Fibroblast of the aortic adventitia (primary cell): ENCODE data around the gene TBC1D12. TPM values are rescaled to one million over a fixed set of nuclear protein-coding genes. Genes with fewer than 3 reads are reported as not detected.

Source experiments
- DNase-seq: peaks from one replicate; pipeline ENCODE4 v3.0.0-alpha.2; 2010; ENCODE audit warnings: low read depth
- H3K4me3 ChIP-seq: 2 replicates; pipeline ENCODE4 v1.5.1; 2011; ENCODE audit warnings: low read depth, mild to moderate bottlenecking, control low read depth, low read length, moderate library complexity
- total RNA-seq: library from RNA; depleted of rRNA; stranded (reverse); fragments of >200 nt; gene quantifications from 2 replicates; pipeline ENCODE4 v1.2.3, GENCODE V29; 2012; ENCODE audit warnings: low replicate concordance
- TF ChIP-seq, protein P1 (sequence below): IDR thresholded peaks from 2 replicates; pipeline ENCODE4 v1.5.1; 2011; ENCODE audit warnings: mild to moderate bottlenecking, low read length, control low read depth, inconsistent platforms; ENCODE audit not compliant: insufficient read depth

Gene TBC1D12
- 11.8 and 16.5 TPM in 2 replicates for total RNA-seq

DNA sequence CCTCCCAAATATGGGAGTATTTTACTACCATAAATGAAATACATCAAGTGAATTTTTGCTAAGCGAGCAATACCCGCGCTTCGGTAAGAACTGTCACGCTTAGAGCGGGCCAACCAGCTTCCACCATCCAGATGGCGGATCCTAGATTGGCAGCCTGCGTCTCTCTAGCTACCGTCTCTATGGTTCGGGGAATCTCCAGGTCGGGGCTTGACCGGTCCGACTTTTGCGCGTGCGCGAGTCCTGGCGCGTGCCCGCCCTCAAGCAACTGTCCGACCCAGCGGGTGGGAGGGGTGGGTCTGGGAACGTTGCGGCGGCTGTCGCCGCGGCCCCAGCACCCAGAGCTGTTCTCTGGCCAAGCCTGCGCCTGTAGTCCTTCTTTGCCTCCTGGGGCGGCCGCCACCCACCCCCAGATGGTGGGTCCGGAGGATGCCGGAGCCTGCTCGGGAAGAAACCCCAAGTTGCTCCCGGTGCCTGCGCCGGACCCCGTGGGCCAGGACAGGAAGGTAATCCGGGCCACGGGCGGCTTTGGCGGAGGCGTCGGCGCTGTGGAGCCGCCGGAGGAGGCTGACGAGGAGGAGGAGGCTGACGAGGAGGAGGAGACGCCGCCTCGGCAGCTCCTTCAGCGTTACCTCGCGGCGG is at the start of gene TBC1D12:
TSS of gene TBC1D12 (plus strand) at position 338 of the 639 bp plus-strand sequence. CDS start at position 411, 73 bp downstream.
- DNase-seq = peak; percentile 97
- TF ChIP-seq, protein P1, sequence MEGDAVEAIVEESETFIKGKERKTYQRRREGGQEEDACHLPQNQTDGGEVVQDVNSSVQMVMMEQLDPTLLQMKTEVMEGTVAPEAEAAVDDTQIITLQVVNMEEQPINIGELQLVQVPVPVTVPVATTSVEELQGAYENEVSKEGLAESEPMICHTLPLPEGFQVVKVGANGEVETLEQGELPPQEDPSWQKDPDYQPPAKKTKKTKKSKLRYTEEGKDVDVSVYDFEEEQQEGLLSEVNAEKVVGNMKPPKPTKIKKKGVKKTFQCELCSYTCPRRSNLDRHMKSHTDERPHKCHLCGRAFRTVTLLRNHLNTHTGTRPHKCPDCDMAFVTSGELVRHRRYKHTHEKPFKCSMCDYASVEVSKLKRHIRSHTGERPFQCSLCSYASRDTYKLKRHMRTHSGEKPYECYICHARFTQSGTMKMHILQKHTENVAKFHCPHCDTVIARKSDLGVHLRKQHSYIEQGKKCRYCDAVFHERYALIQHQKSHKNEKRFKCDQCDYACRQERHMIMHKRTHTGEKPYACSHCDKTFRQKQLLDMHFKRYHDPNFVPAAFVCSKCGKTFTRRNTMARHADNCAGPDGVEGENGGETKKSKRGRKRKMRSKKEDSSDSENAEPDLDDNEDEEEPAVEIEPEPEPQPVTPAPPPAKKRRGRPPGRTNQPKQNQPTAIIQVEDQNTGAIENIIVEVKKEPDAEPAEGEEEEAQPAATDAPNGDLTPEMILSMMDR = no peak
- H3K4me3 ChIP-seq = peak within 1 kb of the TSS; percentile 87

DNA sequence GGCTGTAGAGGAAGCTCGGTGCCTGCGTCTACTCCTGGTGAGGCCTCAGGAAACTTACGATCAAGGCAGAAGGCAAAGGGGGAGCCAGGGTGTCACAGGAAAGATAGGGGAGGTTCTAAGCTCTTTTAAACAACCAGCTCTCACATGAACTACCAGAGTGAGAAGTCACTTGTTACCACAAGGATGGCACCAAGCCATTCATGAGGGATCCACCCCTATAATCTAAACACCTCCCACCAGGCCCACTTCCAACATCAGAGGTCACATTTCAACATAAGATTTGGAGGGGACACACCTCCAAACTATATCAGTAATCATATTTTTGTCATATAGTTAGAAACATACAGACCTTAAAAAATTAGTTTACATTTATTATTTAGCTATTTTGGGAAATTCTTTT is 49.0 kb upstream of the TBC1D12 start:
- no peak overlapping the region for H3K4me3 ChIP-seq
- peak; percentile 9 for DNase-seq
- TF ChIP-seq, protein P1 = no peak

DNA sequence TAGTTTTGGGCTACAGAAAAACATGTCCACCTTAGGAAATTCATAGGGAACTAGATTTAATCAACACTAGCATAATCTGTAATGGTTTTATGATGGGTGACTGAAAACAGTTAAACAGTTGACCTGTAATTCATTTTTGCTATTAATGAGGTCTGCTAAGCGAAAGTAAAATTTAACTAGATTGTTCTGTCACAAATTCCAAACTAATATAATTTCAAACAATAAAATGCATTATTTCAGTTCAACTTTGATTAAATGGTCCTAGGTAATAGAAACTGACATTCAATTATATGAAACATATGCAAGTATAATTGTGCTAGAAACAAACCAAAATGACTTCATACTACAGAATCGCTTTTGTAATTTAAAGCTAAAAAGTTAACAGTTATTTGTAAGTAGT is 46.5 kb upstream of the TBC1D12 start:
- no peak for DNase-seq
- no peak overlapping the region for H3K4me3 ChIP-seq
- TF ChIP-seq, protein P1 = no peak

DNA sequence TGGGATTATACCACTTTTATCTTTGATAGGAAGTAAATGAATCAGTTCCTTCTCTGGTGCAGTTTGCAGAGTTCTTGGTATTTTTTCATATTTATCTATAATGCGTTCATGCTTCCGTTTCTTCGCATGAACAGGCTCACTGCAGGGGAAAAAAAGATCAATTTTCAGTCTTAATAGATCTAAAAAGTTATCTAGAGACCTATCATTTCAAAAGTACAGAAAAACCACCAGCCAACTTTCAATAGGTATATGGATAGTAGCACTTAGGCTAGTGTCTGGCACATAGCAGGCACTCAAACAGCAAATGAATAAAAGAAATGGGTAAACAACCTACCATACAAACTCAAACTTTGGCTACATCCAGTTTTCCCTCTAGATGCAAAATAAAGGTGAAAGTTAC is 45.1 kb upstream of the TBC1D12 start:
- no peak overlapping the region for H3K4me3 ChIP-seq
- DNase-seq = no peak
- TF ChIP-seq, protein P1 = no peak

DNA sequence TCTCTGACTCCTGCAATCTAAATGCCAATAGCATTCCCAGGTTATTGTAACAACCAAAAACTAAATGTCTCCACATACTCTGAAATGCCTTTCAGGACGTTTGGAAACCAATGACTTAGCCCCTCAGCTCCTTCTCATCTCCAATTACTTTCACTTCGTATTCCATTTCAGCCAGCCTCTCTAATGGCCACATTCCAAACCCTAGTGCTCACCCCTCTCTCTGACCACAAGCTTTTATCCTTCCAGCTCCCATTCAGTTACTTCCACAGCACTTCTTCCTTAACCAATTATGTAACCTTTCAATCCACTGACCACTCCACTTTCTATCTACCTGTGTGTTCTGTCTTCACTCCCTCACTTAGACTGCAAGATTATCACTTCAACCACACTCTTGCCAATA is 43.9 kb upstream of the TBC1D12 start:
- TF ChIP-seq, protein P1 = no peak
- H3K4me3 ChIP-seq = peak overlapping the region; percentile 39
- peak; percentile 88 for DNase-seq

DNA sequence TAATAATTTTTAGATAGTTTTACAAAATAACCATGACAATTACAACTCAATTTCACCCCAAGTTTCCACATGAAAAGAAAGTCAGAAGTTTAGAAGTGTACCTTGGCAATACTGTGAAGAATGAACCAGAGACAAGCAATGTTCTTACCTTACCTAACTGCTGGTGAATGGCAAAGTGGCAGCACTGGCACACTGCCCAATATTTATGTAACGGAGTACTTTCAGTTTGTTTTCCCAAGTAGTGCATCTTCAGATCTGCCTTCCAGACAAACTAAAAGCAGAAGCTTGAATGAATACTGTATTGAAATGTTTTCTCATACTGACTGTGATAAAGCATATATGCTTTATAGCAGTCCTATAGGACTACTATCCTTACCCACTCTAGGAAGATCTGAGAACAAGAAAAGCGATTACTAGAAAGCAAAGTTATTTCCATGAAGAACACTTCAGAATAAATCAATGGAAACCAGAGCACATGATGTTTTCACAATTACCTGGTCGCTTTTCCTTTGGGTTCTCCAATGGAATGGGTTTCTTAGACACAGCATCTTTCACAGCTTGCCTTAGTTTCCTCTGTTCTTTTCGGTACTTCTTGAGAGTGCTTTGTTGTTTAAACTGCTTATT is 41.1 kb upstream of the TBC1D12 start:
- TF ChIP-seq, protein P1 = no peak
- H3K4me3 ChIP-seq = peak overlapping the region; percentile 36
- DNase-seq = peak; percentile 42
